ENCODE results near the gene CASS4. TPM values are rescaled to one million over a fixed set of nuclear protein-coding genes. Genes with fewer than 3 reads are reported as not detected.

The CASS4 gene
- total RNA-seq, 2 donors from 2014 or later = 0.59 to 1.2 TPM

DNA sequence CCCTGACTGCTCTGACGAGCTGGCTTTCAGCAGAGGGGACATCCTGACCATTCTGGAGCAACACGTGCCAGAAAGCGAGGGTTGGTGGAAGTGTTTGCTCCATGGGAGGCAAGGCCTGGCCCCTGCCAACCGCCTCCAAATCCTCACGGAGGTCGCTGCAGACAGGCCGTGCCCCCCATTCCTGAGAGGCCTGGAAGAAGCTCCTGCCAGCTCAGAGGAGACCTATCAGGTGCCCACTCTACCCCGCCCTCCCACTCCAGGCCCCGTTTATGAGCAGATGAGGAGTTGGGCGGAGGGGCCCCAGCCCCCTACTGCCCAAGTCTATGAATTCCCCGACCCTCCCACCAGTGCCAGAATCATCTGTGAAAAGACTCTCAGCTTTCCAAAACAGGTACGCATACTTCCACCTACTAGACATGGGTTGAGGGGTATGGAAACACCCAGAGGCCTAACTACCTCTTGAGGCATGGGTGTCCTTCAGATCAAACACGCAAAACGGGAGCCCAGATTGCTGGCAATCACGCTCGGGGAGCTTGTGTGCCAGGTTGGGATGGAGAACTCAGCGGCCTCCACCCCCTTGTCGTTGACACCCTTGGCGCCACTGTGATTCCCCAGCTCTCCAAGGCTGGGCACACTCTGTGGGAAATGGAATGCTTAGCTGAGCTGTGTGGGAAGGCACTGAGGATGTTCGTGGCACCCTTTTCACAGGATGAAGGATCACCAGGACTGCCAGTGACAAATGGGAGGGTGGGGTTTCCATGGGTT, 25.3 kb downstream of the CASS4 start:
- H3K4me3 ChIP-seq = no peak overlapping the region
- TF ChIP-seq, protein P1, sequence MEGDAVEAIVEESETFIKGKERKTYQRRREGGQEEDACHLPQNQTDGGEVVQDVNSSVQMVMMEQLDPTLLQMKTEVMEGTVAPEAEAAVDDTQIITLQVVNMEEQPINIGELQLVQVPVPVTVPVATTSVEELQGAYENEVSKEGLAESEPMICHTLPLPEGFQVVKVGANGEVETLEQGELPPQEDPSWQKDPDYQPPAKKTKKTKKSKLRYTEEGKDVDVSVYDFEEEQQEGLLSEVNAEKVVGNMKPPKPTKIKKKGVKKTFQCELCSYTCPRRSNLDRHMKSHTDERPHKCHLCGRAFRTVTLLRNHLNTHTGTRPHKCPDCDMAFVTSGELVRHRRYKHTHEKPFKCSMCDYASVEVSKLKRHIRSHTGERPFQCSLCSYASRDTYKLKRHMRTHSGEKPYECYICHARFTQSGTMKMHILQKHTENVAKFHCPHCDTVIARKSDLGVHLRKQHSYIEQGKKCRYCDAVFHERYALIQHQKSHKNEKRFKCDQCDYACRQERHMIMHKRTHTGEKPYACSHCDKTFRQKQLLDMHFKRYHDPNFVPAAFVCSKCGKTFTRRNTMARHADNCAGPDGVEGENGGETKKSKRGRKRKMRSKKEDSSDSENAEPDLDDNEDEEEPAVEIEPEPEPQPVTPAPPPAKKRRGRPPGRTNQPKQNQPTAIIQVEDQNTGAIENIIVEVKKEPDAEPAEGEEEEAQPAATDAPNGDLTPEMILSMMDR (IDR thresholded peaks at IDR 0.05) = no peak
- TF ChIP-seq POLR2AphosphoS5 (IDR thresholded peaks at IDR 0.05) (no peak), POLR2A (IDR thresholded peaks at IDR 0.05) (no peak)
- intact Hi-C loops (cut with DNase I) = no loop called here
- no peaks in the 10 kb centered on the region for H3K36me3 ChIP-seq
- H3K27me3 ChIP-seq (replicated peaks; ENCODE audit: insufficient read depth) = no peaks in the 10 kb centered on the region
- 83% methylated on average over 20 of the region's 20 CpGs for WGBS
- H3K4me1 ChIP-seq (replicated peaks) = no peaks in the 10 kb centered on the region
- H3K9me3 ChIP-seq = no peaks in the 10 kb centered on the region
- no peak overlapping the region for H3K27ac ChIP-seq
- DNase-seq (ENCODE audit: low spot score) = no peak

GRCh38 chr20:56438284-56438683, 26.2 kb downstream of the CASS4 start:
- H3K27me3 ChIP-seq (replicated peaks; ENCODE audit: insufficient read depth) = no peaks in the 10 kb centered on the region
- H3K36me3 ChIP-seq = no peaks in the 10 kb centered on the region
- no peak overlapping the region for H3K27ac ChIP-seq
- H3K4me1 ChIP-seq (replicated peaks) = no peaks in the 10 kb centered on the region
- TF ChIP-seq, protein P1 (IDR thresholded peaks at IDR 0.05) = no peak
- TF ChIP-seq POLR2AphosphoS5 (IDR thresholded peaks at IDR 0.05) (no peak), POLR2A (IDR thresholded peaks at IDR 0.05) (no peak)
- no peaks in the 10 kb centered on the region for H3K9me3 ChIP-seq
- intact Hi-C loops (cut with DNase I) = no loop called here
- DNase-seq (ENCODE audit: low spot score) = no peak
- no peak overlapping the region for H3K4me3 ChIP-seq
- WGBS = 93% methylated on average over 4 of the region's 4 CpGs

GRCh38 chr20:56439771-56440291, 27.8 kb downstream of the CASS4 start:
- H3K9me3 ChIP-seq = no peaks in the 10 kb centered on the region
- TF ChIP-seq POLR2A (IDR thresholded peaks at IDR 0.05) = no peak
- TF ChIP-seq, protein P1 (IDR thresholded peaks at IDR 0.05) = no peak
- TF ChIP-seq POLR2AphosphoS5 (IDR thresholded peaks at IDR 0.05) = no peak
- no peaks in the 10 kb centered on the region for H3K36me3 ChIP-seq
- DNase-seq (ENCODE audit: low spot score) = no peak
- H3K4me3 ChIP-seq = no peak overlapping the region
- 37% methylated on average over 5 of the region's 5 CpGs for WGBS
- no peak overlapping the region for H3K27ac ChIP-seq
- intact Hi-C loops (cut with DNase I) = no loop called here
- no peaks in the 10 kb centered on the region for H3K4me1 ChIP-seq (replicated peaks)
- no peaks in the 10 kb centered on the region for H3K27me3 ChIP-seq (replicated peaks; ENCODE audit: insufficient read depth)

DNA sequence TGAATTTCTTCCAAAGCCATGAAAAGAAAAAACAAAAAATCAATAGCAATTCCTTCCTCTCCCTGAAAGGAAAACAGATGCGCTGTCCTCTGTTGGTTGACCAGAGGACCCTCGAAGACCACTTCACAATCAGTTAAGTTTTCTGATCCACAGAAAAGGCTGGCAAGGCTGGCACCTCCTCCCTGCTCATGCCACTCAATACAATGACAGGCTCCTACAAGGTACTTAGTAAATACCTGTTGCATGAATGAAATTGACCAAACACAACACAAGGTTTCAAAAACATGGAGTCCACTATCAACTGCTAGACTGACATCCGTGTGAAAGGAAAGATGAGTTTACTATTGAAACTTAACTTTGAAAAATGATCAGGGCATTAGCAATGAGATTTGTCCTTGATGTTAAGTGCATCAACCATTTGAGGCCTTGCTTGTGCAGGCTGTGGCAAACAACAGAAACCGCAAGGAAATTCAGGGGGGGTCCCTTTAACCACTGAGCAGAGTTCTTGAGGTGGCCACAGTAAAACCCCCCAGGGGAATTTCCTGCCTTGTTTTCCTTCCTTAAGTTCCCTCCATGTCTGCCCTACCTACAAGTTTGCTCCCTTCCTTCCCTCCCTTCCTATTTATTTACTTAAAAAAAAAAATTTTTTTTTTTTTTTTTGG, 28.4 kb downstream of the CASS4 start:
- Histone ChIP-seq H3K27ac (no peak overlapping the region), H3K36me3 (no peaks in the 10 kb centered on the region), H3K4me1 (replicated peaks) (no peaks in the 10 kb centered on the region), H3K9me3 (no peaks in the 10 kb centered on the region), H3K27me3 (replicated peaks; ENCODE audit: insufficient read depth) (peaks cover 3% of the 10 kb centered on the region), H3K4me3 (no peak overlapping the region)
- TF ChIP-seq, protein P1 (IDR thresholded peaks at IDR 0.05) = no peak
- TF ChIP-seq POLR2AphosphoS5 (IDR thresholded peaks at IDR 0.05) (no peak), POLR2A (IDR thresholded peaks at IDR 0.05) (no peak)
- intact Hi-C loops (cut with DNase I) = no loop called here
- no peak for DNase-seq (ENCODE audit: low spot score)
- WGBS = 78% methylated on average over 4 of the region's 4 CpGs
